ENCODE results near the gene PERM1.

Gene PERM1

GRCh38 chr1:965526-966134 is 16.3 kb downstream of the PERM1 start:
- Histone ChIP-seq H3K4me1 (ENCODE audit: control insufficient read depth in 2 of 2, insufficient read depth in 2 of 2, low read length in 2 of 2) (peaks cover 6 to 14% of the 10 kb centered on the region in 2 donors), H3K9me3 (ENCODE audit: control insufficient read depth in 2 of 2, low read length in 2 of 2) (no peaks in the 10 kb centered on the region), H3K27ac (ENCODE audit: low read depth in 2 of 2, low read length in 2 of 2) (no peak overlapping the region), H3K36me3 (ENCODE audit: control insufficient read depth in 2 of 2, insufficient read depth in 2 of 2, low read length in 2 of 2) (no peaks in the 10 kb centered on the region), H3K4me3 (ENCODE audit: low read length in 2 of 2) (peak overlapping the region in 1 of 2 donors; percentile 78), H3K27me3 (ENCODE audit: control insufficient read depth in 2 of 2, insufficient read depth in 2 of 2, low read length in 2 of 2) (peaks cover 4 to 20% of the 10 kb centered on the region in 2 donors), H3K9ac (ENCODE audit: low read depth in 1 of 2, low read length in 2 of 2) (peak overlapping the region in 1 of 2 donors; percentile 66)

GRCh38 chr1:964691-965525 is 17.0 kb downstream of the PERM1 start:
- Histone ChIP-seq H3K27ac (ENCODE audit: low read depth in 2 of 2, low read length in 2 of 2) (no peak overlapping the region), H3K9ac (ENCODE audit: low read depth in 1 of 2, low read length in 2 of 2) (no peak overlapping the region), H3K4me3 (ENCODE audit: low read length in 2 of 2) (no peak overlapping the region), H3K4me1 (ENCODE audit: control insufficient read depth in 2 of 2, insufficient read depth in 2 of 2, low read length in 2 of 2) (peaks cover 6 to 14% of the 10 kb centered on the region in 2 donors), H3K36me3 (ENCODE audit: control insufficient read depth in 2 of 2, insufficient read depth in 2 of 2, low read length in 2 of 2) (no peaks in the 10 kb centered on the region), H3K9me3 (ENCODE audit: control insufficient read depth in 2 of 2, low read length in 2 of 2) (no peaks in the 10 kb centered on the region), H3K27me3 (ENCODE audit: control insufficient read depth in 2 of 2, insufficient read depth in 2 of 2, low read length in 2 of 2) (peaks cover 4 to 18% of the 10 kb centered on the region in 2 donors)

GRCh38 chr1:963746-964525 is 18.0 kb downstream of the PERM1 start:
- H3K4me3 ChIP-seq (ENCODE audit: low read length in 2 of 2), result no peak overlapping the region

GRCh38 chr1:963301-963651 is 18.6 kb downstream of the PERM1 start:
- Histone ChIP-seq H3K27me3 (ENCODE audit: control insufficient read depth in 2 of 2, insufficient read depth in 2 of 2, low read length in 2 of 2) (peaks cover 4% of the 10 kb centered on the region in 2 donors), H3K4me3 (ENCODE audit: low read length in 2 of 2) (no peak overlapping the region), H3K36me3 (ENCODE audit: control insufficient read depth in 2 of 2, insufficient read depth in 2 of 2, low read length in 2 of 2) (no peaks in the 10 kb centered on the region), H3K4me1 (ENCODE audit: control insufficient read depth in 2 of 2, insufficient read depth in 2 of 2, low read length in 2 of 2) (peaks cover 14 to 22% of the 10 kb centered on the region in 2 donors), H3K9ac (ENCODE audit: low read depth in 1 of 2, low read length in 2 of 2) (no peak overlapping the region), H3K9me3 (ENCODE audit: control insufficient read depth in 2 of 2, low read length in 2 of 2) (no peaks in the 10 kb centered on the region), H3K27ac (ENCODE audit: low read depth in 2 of 2, low read length in 2 of 2) (no peak overlapping the region)

More at GRCh38 chr1:963746-964525, 18.0 kb downstream of the PERM1 start:
- no peak overlapping the region for H3K27ac ChIP-seq (ENCODE audit: low read depth in 2 of 2, low read length in 2 of 2)
- peaks cover 9 to 16% of the 10 kb centered on the region in 2 donors for H3K4me1 ChIP-seq (ENCODE audit: control insufficient read depth in 2 of 2, insufficient read depth in 2 of 2, low read length in 2 of 2)
- no peak overlapping the region for H3K9ac ChIP-seq (ENCODE audit: low read depth in 1 of 2, low read length in 2 of 2)
- H3K9me3 ChIP-seq (ENCODE audit: control insufficient read depth in 2 of 2, low read length in 2 of 2), result no peaks in the 10 kb centered on the region
- H3K36me3 ChIP-seq (ENCODE audit: control insufficient read depth in 2 of 2, insufficient read depth in 2 of 2, low read length in 2 of 2), result no peaks in the 10 kb centered on the region
- peaks cover 4 to 10% of the 10 kb centered on the region in 2 donors for H3K27me3 ChIP-seq (ENCODE audit: control insufficient read depth in 2 of 2, insufficient read depth in 2 of 2, low read length in 2 of 2)

- Histone ChIP-seq H3K4me3 (ENCODE audit: low read length in 2 of 2) (no peak overlapping the region), H3K9me3 (ENCODE audit: control insufficient read depth in 2 of 2, low read length in 2 of 2) (no peaks in the 10 kb centered on the region), H3K36me3 (ENCODE audit: control insufficient read depth in 2 of 2, insufficient read depth in 2 of 2, low read length in 2 of 2) (no peaks in the 10 kb centered on the region), H3K9ac (ENCODE audit: low read depth in 1 of 2, low read length in 2 of 2) (no peak overlapping the region), H3K27ac (ENCODE audit: low read depth in 2 of 2, low read length in 2 of 2) (no peak overlapping the region), H3K4me1 (ENCODE audit: control insufficient read depth in 2 of 2, insufficient read depth in 2 of 2, low read length in 2 of 2) (peaks cover 17 to 27% of the 10 kb centered on the region in 2 donors), H3K27me3 (ENCODE audit: control insufficient read depth in 2 of 2, insufficient read depth in 2 of 2, low read length in 2 of 2) (peaks cover 0 to 3% of the 10 kb centered on the region in 2 donors)
Measured at GRCh38 chr1:962381-963300, 19.3 kb downstream of the PERM1 start.

- no peaks in the 10 kb centered on the region for H3K9me3 ChIP-seq (ENCODE audit: control insufficient read depth in 2 of 2, low read length in 2 of 2)
- peaks cover 17 to 20% of the 10 kb centered on the region in 2 donors for H3K4me1 ChIP-seq (ENCODE audit: control insufficient read depth in 2 of 2, insufficient read depth in 2 of 2, low read length in 2 of 2)
- H3K36me3 ChIP-seq (ENCODE audit: control insufficient read depth in 2 of 2, insufficient read depth in 2 of 2, low read length in 2 of 2), result peaks cover 3 to 8% of the 10 kb centered on the region in 2 donors
- H3K9ac ChIP-seq (ENCODE audit: low read depth in 1 of 2, low read length in 2 of 2), result no peak overlapping the region
- H3K27me3 ChIP-seq (ENCODE audit: control insufficient read depth in 2 of 2, insufficient read depth in 2 of 2, low read length in 2 of 2), result no peaks in the 10 kb centered on the region
- H3K27ac ChIP-seq (ENCODE audit: low read depth in 2 of 2, low read length in 2 of 2), result no peak overlapping the region
- H3K4me3 ChIP-seq (ENCODE audit: low read length in 2 of 2), result peak overlapping the region; percentile 41 to 64
Measured at GRCh38 chr1:961132-961669, 20.7 kb downstream of the PERM1 start.

- H3K4me3 ChIP-seq (ENCODE audit: low read length in 2 of 2), result peak within 1 kb of the TSS; percentile 52 to 90
- peaks cover 14 to 20% of the 10 kb centered on the region in 2 donors for H3K4me1 ChIP-seq (ENCODE audit: control insufficient read depth in 2 of 2, insufficient read depth in 2 of 2, low read length in 2 of 2)
- H3K9me3 ChIP-seq (ENCODE audit: control insufficient read depth in 2 of 2, low read length in 2 of 2), result no peaks in the 10 kb centered on the region
- no peak within 1 kb of the TSS for H3K27ac ChIP-seq (ENCODE audit: low read depth in 2 of 2, low read length in 2 of 2)
- H3K9ac ChIP-seq (ENCODE audit: low read depth in 1 of 2, low read length in 2 of 2), result peak within 1 kb of the TSS in 1 of 2 donors; percentile 26
- H3K27me3 ChIP-seq (ENCODE audit: control insufficient read depth in 2 of 2, insufficient read depth in 2 of 2, low read length in 2 of 2), result no peaks in the 10 kb centered on the region
- H3K36me3 ChIP-seq (ENCODE audit: control insufficient read depth in 2 of 2, insufficient read depth in 2 of 2, low read length in 2 of 2), result peaks cover 9 to 14% of the 10 kb centered on the region in 2 donors
Measured at GRCh38 chr1:960363-961131, 21.3 kb downstream of the PERM1 start, which contains the start of gene KLHL17. Gene KLHL17, plus strand, starts transcription at chr1:960584. Its CDS starts 110 bp downstream, at chr1:960694.

GRCh38 chr1:959731-960362 is 22.0 kb downstream of the PERM1 start:
- peaks cover 14 to 20% of the 10 kb centered on the region in 2 donors for H3K4me1 ChIP-seq (ENCODE audit: control insufficient read depth in 2 of 2, insufficient read depth in 2 of 2, low read length in 2 of 2)
- no peak overlapping the region for H3K27ac ChIP-seq (ENCODE audit: low read depth in 2 of 2, low read length in 2 of 2)
- peak overlapping the region in 1 of 2 donors; percentile 26 for H3K9ac ChIP-seq (ENCODE audit: low read depth in 1 of 2, low read length in 2 of 2)

More at GRCh38 chr1:959731-960362, 22.0 kb downstream of the PERM1 start:
- no peaks in the 10 kb centered on the region for H3K27me3 ChIP-seq (ENCODE audit: control insufficient read depth in 2 of 2, insufficient read depth in 2 of 2, low read length in 2 of 2)
- no peaks in the 10 kb centered on the region for H3K9me3 ChIP-seq (ENCODE audit: control insufficient read depth in 2 of 2, low read length in 2 of 2)
- H3K36me3 ChIP-seq (ENCODE audit: control insufficient read depth in 2 of 2, insufficient read depth in 2 of 2, low read length in 2 of 2), result peaks cover 15 to 21% of the 10 kb centered on the region in 2 donors
- H3K4me3 ChIP-seq (ENCODE audit: low read length in 2 of 2), result peak overlapping the region; percentile 31 to 90

Data from mucosa of rectum (tissue), 2 donors.